ENCODE measurements around the gene HYOU1.
A peak's percentile ranks its signal among the peaks of the same experiment; 100 is the strongest.
"Not testable (repeated sequence)": the region's sequence is repeated elsewhere in the genome, so short reads cannot be mapped to it uniquely, and the experiment has no call there.

HYOU1 gene

GRCh38 chr11:119018074-119018938 lies 38.7 kb downstream of the HYOU1 start, which contains the start of the genes RPS25 and TRAPPC4:
Gene RPS25 (minus strand): TSS chr11:119018343. CDS start chr11:119018284, 59 bp downstream.
Gene TRAPPC4 (plus strand): TSS chr11:119018766. CDS start chr11:119018796, 30 bp downstream.
- DNase-seq = peak; percentile 88

GRCh38 chr11:119017377-119017776 lies 39.6 kb downstream of the HYOU1 start:
- DNase-seq = not testable (repeated sequence)

- DNase-seq = no peak
Observed at GRCh38 chr11:119016216-119017009, 40.6 kb downstream of the HYOU1 start.

GRCh38 chr11:119015054-119015611 lies 41.9 kb downstream of the HYOU1 start:
- no peak for DNase-seq

- no peak for DNase-seq
Observed at GRCh38 chr11:119014209-119014924, 42.6 kb downstream of the HYOU1 start.

- peak; percentile 10 for DNase-seq
Observed at GRCh38 chr11:119012629-119013170, 44.3 kb downstream of the HYOU1 start.

GRCh38 chr11:119011476-119012053 lies 45.4 kb downstream of the HYOU1 start:
- DNase-seq = no peak

GRCh38 chr11:119006656-119007055 lies 50.3 kb downstream of the HYOU1 start:
- no peak for DNase-seq

GRCh38 chr11:119000906-119001305 lies 56.1 kb downstream of the HYOU1 start:
- DNase-seq = no peak

GRCh38 chr11:118998822-118999221 lies 58.2 kb downstream of the HYOU1 start:
- DNase-seq = no peak

- no peak for DNase-seq
Observed at GRCh38 chr11:118998388-118998717, 58.7 kb downstream of the HYOU1 start.

GRCh38 chr11:118997627-118998387 lies 59.2 kb downstream of the HYOU1 start, which contains the start of gene CENATAC:
Gene CENATAC (plus strand): TSS chr11:118998138. CDS start chr11:118998198, 60 bp downstream.
- peak; percentile 98 for DNase-seq

- DNase-seq = no peak
Observed at GRCh38 chr11:118996926-118997626, 59.9 kb downstream of the HYOU1 start.
